Vagina (tissue), 2 donors: ENCODE results near the gene KCNG2. TPM values are rescaled to one million over a fixed set of nuclear protein-coding genes. Genes with fewer than 3 reads are reported as not detected.

Source experiments
- DNase-seq, 2 donors: peaks; one replicate each; pipeline ENCODE4 v3.0.0-alpha.2; 2017; ENCODE audit errors: extremely low spot score in 2 of 2
- H3K27ac ChIP-seq: fragments of 200-600 bp; sonication (generic); one replicate; pipeline ENCODE4 v1.5.1; 2019
- H3K27me3 ChIP-seq: fragments of 200-600 bp; sonication (generic); one replicate; pipeline ENCODE4 v1.5.1; 2019
- H3K36me3 ChIP-seq, 2 donors: fragments of 200-600 bp; sonication (generic); one replicate each; pipeline ENCODE4 v1.5.1; 2017 to 2019
- H3K4me1 ChIP-seq: fragments of 200-600 bp; sonication (generic); one replicate; pipeline ENCODE4 v1.5.1; 2019
- H3K4me3 ChIP-seq, 2 donors: fragments of 200-600 bp; sonication (generic); 1 replicate in 1 of 2; 2 replicates in 1 of 2; pipeline ENCODE4 v1.5.1; 2016 to 2019
- H3K9me3 ChIP-seq: fragments of 200-600 bp; sonication (generic); one replicate; pipeline ENCODE4 v1.5.1; 2019
- POLR2A ChIP-seq, 2 donors: fragments of 450-650 bp; IDR thresholded peaks; one replicate each; pipeline ENCODE4 v1.6.1; 2017; ENCODE audit warnings: antibody characterized with exemption in 2 of 2, mild to moderate bottlenecking in 2 of 2, moderate library complexity in 2 of 2
- POLR2AphosphoS5 ChIP-seq, 2 donors: sonication (generic); formaldehyde crosslinking; IDR thresholded peaks; one replicate each; pipeline ENCODE4 v1.9.0; 2017; ENCODE audit warnings: antibody characterized with exemption in 2 of 2, mild to moderate bottlenecking in 2 of 2, low read depth in 1 of 2; ENCODE audit not compliant: insufficient read depth in 1 of 2
- intact Hi-C: fragments of 100-400 bp; cut with DNase I; formaldehyde crosslinking; loops from one replicate; pipeline ENCODE4 v1.15.1; 2023
- total RNA-seq: library from RNA; depleted of rRNA; stranded (reverse); fragments of >200 nt; gene quantifications from one replicate; pipeline ENCODE4 v1.2.3, GENCODE V29; 2016
- TF ChIP-seq, protein P1 (sequence below), 3 experiments: fragments of 450-650 bp in 2 of 3; fragments of 200-600 bp in 1 of 3; sonication (generic) in 1 of 3; IDR thresholded peaks; one replicate each; pipeline ENCODE4 v1.5.1; 2017 to 2019; ENCODE audit warnings: antibody characterized with exemption in 3 of 3, mild to moderate bottlenecking in 2 of 3, moderate library complexity in 2 of 3

Gene KCNG2
- total RNA-seq, 1 donor from 2014 or later = not detected

DNA sequence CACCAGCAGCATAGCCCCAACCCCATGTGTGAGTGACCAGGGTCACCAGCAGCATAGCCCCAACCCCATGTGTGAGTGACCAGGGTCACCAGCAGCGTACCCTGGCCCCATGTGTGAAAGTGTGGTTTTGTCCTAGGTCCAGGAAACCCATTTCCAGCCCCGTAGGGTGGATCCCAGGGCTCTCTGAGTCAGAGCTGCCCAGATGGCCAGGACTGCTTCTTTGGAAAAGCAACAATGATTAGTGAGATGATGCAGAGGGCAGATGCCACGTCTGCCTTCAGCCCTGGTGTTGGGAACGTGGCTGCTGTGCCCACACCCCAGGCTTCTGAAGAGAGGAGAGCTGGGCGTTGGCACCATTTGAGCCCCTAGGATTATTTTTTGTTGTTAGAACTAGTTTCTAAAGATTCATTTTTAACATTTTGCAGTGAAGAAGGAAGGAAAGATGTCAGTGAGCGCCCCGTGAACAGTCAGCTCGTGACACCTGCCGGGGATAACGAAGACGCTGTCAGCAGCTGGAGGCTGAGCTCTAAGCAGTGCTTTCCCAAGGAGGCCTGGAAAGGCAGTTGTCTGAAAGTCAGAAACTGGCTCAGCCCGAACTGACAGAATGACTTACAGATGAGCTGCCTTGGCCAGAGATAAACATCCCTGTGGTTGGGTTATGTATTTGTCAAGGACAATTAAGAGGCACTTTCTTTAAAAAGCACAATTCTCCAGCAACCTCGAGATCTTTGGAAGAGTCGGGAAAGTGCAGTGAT lies 32.1 kb upstream of the KCNG2 start:
- Histone ChIP-seq H3K27ac (no peak overlapping the region), H3K9me3 (no peaks in the 10 kb centered on the region), H3K4me3 (no peak overlapping the region), H3K4me1 (no peaks in the 10 kb centered on the region), H3K36me3 (no peaks in the 10 kb centered on the region), H3K27me3 (no peaks in the 10 kb centered on the region)
- DNase-seq = no peak
- TF ChIP-seq POLR2A (IDR thresholded peaks at IDR 0.05) (no peak), POLR2AphosphoS5 (IDR thresholded peaks at IDR 0.05; ENCODE audit: insufficient read depth in 1 of 2, low read depth in 1 of 2) (no peak)
- TF ChIP-seq, protein P1, sequence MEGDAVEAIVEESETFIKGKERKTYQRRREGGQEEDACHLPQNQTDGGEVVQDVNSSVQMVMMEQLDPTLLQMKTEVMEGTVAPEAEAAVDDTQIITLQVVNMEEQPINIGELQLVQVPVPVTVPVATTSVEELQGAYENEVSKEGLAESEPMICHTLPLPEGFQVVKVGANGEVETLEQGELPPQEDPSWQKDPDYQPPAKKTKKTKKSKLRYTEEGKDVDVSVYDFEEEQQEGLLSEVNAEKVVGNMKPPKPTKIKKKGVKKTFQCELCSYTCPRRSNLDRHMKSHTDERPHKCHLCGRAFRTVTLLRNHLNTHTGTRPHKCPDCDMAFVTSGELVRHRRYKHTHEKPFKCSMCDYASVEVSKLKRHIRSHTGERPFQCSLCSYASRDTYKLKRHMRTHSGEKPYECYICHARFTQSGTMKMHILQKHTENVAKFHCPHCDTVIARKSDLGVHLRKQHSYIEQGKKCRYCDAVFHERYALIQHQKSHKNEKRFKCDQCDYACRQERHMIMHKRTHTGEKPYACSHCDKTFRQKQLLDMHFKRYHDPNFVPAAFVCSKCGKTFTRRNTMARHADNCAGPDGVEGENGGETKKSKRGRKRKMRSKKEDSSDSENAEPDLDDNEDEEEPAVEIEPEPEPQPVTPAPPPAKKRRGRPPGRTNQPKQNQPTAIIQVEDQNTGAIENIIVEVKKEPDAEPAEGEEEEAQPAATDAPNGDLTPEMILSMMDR (IDR thresholded peaks at IDR 0.05) = no peak
- intact Hi-C loops = no loop called here

DNA sequence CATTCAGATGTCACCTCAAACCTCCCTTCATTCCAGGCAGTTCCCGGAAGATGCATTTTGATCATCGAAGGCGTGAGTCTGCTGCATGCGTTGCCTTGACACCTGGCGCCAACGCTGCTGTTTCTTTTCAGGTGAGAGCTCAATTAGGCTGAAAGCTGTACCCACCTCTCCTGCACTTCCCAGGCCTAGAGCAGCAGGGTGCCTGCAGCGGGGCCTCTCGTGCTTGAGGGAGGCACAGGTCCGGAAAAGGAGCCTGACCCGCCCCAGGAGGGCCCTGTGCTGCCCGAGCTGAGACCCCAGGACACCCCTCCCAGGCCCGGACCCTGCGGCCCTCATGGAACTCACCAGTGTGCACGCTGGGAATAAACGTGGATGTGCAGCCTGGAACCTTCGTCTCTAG lies 31.4 kb upstream of the KCNG2 start:
- no peaks in the 10 kb centered on the region for H3K36me3 ChIP-seq
- TF ChIP-seq, protein P1 (IDR thresholded peaks at IDR 0.05) = no peak
- TF ChIP-seq POLR2AphosphoS5 (IDR thresholded peaks at IDR 0.05; ENCODE audit: insufficient read depth in 1 of 2, low read depth in 1 of 2) (no peak), POLR2A (IDR thresholded peaks at IDR 0.05) (no peak)
- H3K27ac ChIP-seq = no peak overlapping the region
- H3K27me3 ChIP-seq = no peaks in the 10 kb centered on the region
- DNase-seq = no peak
- intact Hi-C loops = no loop called here
- no peaks in the 10 kb centered on the region for H3K9me3 ChIP-seq
- H3K4me1 ChIP-seq = no peaks in the 10 kb centered on the region
- H3K4me3 ChIP-seq = no peak overlapping the region

DNA sequence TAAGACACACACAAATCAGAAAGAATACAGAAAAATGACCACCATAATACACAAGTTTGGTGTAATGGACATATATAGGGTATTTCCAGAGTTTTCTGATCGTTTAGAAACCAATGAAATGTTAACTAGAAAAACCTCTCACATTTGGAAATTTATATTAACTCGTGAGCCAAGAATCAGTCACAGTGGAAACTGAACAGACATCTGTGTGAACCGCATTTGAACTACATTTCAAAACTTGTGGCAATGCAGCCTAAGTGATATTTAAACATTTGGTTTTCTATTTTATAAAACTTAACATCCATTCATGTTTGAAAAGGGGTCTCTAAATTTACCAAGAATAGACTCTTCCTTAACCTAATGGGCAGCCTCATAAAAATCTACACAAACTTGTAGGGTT lies 29.0 kb upstream of the KCNG2 start:
- no peak for DNase-seq
- intact Hi-C loops = no loop called here
- no peak for TF ChIP-seq POLR2AphosphoS5 (IDR thresholded peaks at IDR 0.05; ENCODE audit: insufficient read depth in 1 of 2, low read depth in 1 of 2)
- no peak for TF ChIP-seq POLR2A (IDR thresholded peaks at IDR 0.05)
- TF ChIP-seq, protein P1 (IDR thresholded peaks at IDR 0.05) = no peak
- no peak overlapping the region for H3K4me3 ChIP-seq
- H3K9me3 ChIP-seq = no peaks in the 10 kb centered on the region
- H3K27ac ChIP-seq = no peak overlapping the region
- no peaks in the 10 kb centered on the region for H3K4me1 ChIP-seq
- no peaks in the 10 kb centered on the region for H3K36me3 ChIP-seq
- H3K27me3 ChIP-seq = no peaks in the 10 kb centered on the region

DNA sequence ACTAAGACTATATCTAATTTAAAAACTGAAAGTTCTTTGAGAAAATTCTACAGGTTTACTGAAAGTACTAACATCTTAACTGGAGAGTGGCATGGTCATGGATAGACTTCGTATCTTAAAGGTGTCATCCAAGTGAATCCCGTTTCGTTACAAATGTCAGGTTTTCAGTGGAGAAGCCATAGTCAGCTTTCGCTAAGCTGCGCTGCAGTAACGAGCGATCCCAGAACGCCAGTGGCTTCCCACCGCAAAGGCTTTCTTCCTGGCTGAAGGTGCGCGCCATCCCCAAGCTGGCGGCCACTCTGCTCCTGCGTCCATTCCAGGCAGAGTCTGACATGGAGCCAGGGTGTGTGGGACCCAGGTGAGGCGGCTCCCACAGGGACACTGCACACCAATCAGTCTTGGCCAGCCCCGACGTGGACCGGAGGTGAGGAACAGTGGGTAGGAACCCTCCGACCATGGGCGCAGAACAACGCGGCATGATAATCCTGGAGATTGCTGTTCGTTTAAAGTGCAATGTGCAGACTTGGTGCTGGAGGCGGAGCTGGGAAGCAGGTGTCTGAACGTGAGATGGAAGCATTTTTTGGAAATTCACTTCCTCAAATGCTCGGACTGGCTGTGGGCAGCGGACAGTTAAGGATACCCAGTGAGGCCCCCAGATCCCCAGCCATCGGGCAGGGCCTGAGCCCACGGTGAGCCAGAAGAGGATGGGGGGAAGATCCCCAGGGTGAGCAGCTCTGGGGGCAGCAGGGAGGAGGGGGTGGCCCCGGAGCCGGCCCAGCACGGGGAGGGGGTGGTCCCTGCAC lies 27.8 kb upstream of the KCNG2 start:
- H3K27ac ChIP-seq = no peak overlapping the region
- H3K36me3 ChIP-seq = no peaks in the 10 kb centered on the region
- H3K4me3 ChIP-seq = no peak overlapping the region
- H3K9me3 ChIP-seq = no peaks in the 10 kb centered on the region
- no peaks in the 10 kb centered on the region for H3K4me1 ChIP-seq
- TF ChIP-seq POLR2AphosphoS5 (IDR thresholded peaks at IDR 0.05; ENCODE audit: insufficient read depth in 1 of 2, low read depth in 1 of 2) (no peak), POLR2A (IDR thresholded peaks at IDR 0.05) (no peak)
- TF ChIP-seq, protein P1 (IDR thresholded peaks at IDR 0.05) = no peak
- H3K27me3 ChIP-seq = no peaks in the 10 kb centered on the region
- no peak for DNase-seq
- intact Hi-C loops = no loop called here

DNA sequence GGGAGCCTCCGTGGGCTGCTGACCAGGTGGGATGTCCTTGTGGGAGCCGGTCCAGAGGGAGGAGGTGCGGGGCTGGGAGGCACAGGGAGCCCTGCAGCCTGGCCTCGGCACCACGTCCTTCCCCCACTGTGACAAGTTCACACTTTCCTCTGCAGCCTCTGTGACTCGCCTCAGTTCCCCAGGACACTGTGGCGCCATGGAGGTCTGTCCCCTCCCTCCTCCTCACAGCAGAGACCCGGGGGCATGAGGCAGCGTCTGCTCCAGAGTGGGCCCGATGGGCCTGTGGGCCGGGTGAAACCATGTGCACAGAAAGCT lies 27.3 kb upstream of the KCNG2 start:
- intact Hi-C loops = no loop called here
- no peaks in the 10 kb centered on the region for H3K36me3 ChIP-seq
- no peak overlapping the region for H3K27ac ChIP-seq
- H3K9me3 ChIP-seq = no peaks in the 10 kb centered on the region
- H3K4me1 ChIP-seq = no peaks in the 10 kb centered on the region
- no peak overlapping the region for H3K4me3 ChIP-seq
- H3K27me3 ChIP-seq = no peaks in the 10 kb centered on the region
- DNase-seq = no peak
- TF ChIP-seq, protein P1 (IDR thresholded peaks at IDR 0.05) = no peak
- no peak for TF ChIP-seq POLR2AphosphoS5 (IDR thresholded peaks at IDR 0.05; ENCODE audit: insufficient read depth in 1 of 2, low read depth in 1 of 2)
